Measurements from ENCODE around the gene TMEM134. TPM values are rescaled to one million over a fixed set of nuclear protein-coding genes. Genes with fewer than 3 reads are reported as not detected.

TMEM134 gene
- total and polyA plus RNA-seq, 10 of the 15 experiments (the other 5 are each of a cell fraction or from before 2014, with no cell fraction given): 1.6 to 93.8 (median 27.8) TPM

DNA sequence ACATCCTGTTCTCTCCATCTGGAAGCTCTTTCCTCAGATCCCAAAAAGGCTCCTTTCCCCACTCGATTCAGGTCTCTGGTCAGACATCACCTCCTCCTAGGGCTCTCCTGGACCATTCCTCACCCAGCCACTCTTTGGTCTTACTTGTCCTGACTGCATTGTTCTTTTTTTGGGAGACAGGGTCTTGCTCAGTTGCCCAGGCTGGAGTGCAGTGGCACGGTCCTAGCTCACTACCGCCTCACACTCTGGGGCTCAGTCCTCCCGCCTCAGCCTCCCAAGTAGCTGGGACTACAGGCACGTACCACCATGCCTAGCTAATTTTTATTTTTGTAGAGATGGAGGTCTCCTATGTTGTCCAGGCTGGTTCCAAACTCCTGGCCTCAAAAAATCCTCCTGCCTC lies 23.5 kb downstream of the TMEM134 start:
- ChIA-PET RAD21 (ENCODE audit: unreplicated experiment) (interaction anchor here (1.0 to 1.9 kb wide), 2 partner anchors 40 to 44 kb away, joined by 5 read pairs; partner anchors contain the start of gene PPP1CA), CTCF (interaction anchor here (0.7 to 1.6 kb wide), 2 partner anchors 14 to 65 kb away, joined by 3 to 5 read pairs; no protein-coding TSS in a partner anchor), POLR2A (interaction anchor here (0.6 to 2.0 kb wide), 6 partner anchors 15 to 92 kb away, joined by 3 to 14 read pairs (median 4); partner anchors contain the start of genes POLD4, PPP1CA and TMEM134), SMC1A (ENCODE audit: uncharacterized antibody, unreplicated experiment) (interaction anchor here (0.8 to 2.4 kb wide), 4 partner anchors 9 to 29 kb away, joined by 3 to 12 read pairs (median 4); no protein-coding TSS in a partner anchor)
- H2AFZ ChIP-seq (ENCODE audit: control insufficient read depth, low read depth, low read length): no peak overlapping the region
- in situ Hi-C loops (cut with MboI) (no loop called here), intact Hi-C loops (cut with micrococcal nuclease; ENCODE audit: unreplicated experiment) (no loop called here)
- no peak overlapping the region; the same call in 1 of the 2 replicates for H3K9ac ChIP-seq (ENCODE audit: control insufficient read depth, insufficient read depth, low read length)
- peak overlapping the region; percentile 86 for H3K27ac ChIP-seq (ENCODE audit: control insufficient read depth, insufficient read depth)
- peaks cover 32% of the 10 kb centered on the region for H3K4me1 ChIP-seq (ENCODE audit: control insufficient read depth, insufficient read depth, low read length)
- no TSS peak for BruUV-seq (replicated peaks)
- ATAC-seq (no peak), FAIRE-seq (no peak), DNase-seq (ENCODE audit: low read depth, low spot score) (no peak)
- no peaks in the 10 kb centered on the region for H3K27me3 ChIP-seq (replicated peaks in 1 of 2; ENCODE audit: control insufficient read depth in 2 of 2, insufficient read depth in 2 of 2, low read length in 1 of 2)
- H3K4me2 ChIP-seq (ENCODE audit: control insufficient read depth, insufficient read depth): peak overlapping the region; percentile 91
- TF ChIP-seq, protein P1, sequence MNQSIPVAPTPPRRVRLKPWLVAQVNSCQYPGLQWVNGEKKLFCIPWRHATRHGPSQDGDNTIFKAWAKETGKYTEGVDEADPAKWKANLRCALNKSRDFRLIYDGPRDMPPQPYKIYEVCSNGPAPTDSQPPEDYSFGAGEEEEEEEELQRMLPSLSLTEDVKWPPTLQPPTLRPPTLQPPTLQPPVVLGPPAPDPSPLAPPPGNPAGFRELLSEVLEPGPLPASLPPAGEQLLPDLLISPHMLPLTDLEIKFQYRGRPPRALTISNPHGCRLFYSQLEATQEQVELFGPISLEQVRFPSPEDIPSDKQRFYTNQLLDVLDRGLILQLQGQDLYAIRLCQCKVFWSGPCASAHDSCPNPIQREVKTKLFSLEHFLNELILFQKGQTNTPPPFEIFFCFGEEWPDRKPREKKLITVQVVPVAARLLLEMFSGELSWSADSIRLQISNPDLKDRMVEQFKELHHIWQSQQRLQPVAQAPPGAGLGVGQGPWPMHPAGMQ (IDR thresholded peaks at IDR 0.05; ENCODE audit: borderline replicate concordance): no peak
- TF ChIP-seq ASH2L (IDR thresholded peaks at IDR 0.05; ENCODE audit: borderline replicate concordance, low read depth): no peak
- TF ChIP-seq LARP7 (IDR thresholded peaks at IDR 0.05): no peak
- no peak for TF ChIP-seq NFXL1 (IDR thresholded peaks at IDR 0.05; ENCODE audit: borderline replicate concordance)
- no peak for TF ChIP-seq PAX8 (IDR thresholded peaks at IDR 0.05)
- TF ChIP-seq STAT1 (conservative IDR thresholded peaks at IDR 0.05): no peak
- no peak for TF ChIP-seq SMARCA5 (IDR thresholded peaks at IDR 0.05)
- no peak for TF ChIP-seq POLR2A (IDR thresholded peaks at IDR 0.05; ENCODE audit: low read depth, low read length)
- TF ChIP-seq, protein P2, sequence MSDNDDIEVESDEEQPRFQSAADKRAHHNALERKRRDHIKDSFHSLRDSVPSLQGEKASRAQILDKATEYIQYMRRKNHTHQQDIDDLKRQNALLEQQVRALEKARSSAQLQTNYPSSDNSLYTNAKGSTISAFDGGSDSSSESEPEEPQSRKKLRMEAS (IDR thresholded peaks at IDR 0.05; ENCODE audit: low read depth, low read length): no peak
- no peak for TF ChIP-seq NBN (IDR thresholded peaks at IDR 0.05)
- no peak for TF ChIP-seq IKZF1 (conservative IDR thresholded peaks at IDR 0.05)
- TF ChIP-seq ZNF217 (IDR thresholded peaks at IDR 0.05): no peak
- TF ChIP-seq RAD21 (IDR thresholded peaks at IDR 0.05; ENCODE audit: insufficient read depth, low read depth, low read length): no peak
- TF ChIP-seq SRF (IDR thresholded peaks at IDR 0.05; ENCODE audit: low read depth in 2 of 2, low read length in 2 of 2): no peak
- no peak for TF ChIP-seq MYB (IDR thresholded peaks at IDR 0.05; ENCODE audit: borderline replicate concordance, low read depth, low read length)
- TF ChIP-seq WRNIP1 (IDR thresholded peaks at IDR 0.05; ENCODE audit: borderline replicate concordance, low read depth, low read length): no peak
- no peak for TF ChIP-seq GATAD2B (conservative IDR thresholded peaks at IDR 0.05; ENCODE audit: low read depth)
- no peak for TF ChIP-seq SUPT20H (IDR thresholded peaks at IDR 0.05; ENCODE audit: borderline replicate concordance, control insufficient read depth, low read depth, low read length)
- no peak for TF ChIP-seq MTA3 (IDR thresholded peaks at IDR 0.05; ENCODE audit: borderline replicate concordance, low read length)
- TF ChIP-seq CBX5 (IDR thresholded peaks at IDR 0.05; ENCODE audit: low read depth): no peak
- H3K36me3 ChIP-seq (ENCODE audit: control insufficient read depth in 2 of 2, insufficient read depth in 2 of 2, low read length in 1 of 2): peaks cover 0 to 1% of the 10 kb centered on the region in 2 experiments; a peak in 2 of 4 replicates
- H3K79me2 ChIP-seq (ENCODE audit: control insufficient read depth, insufficient read depth, low read length): peaks cover 10% of the 10 kb centered on the region
- peak overlapping the region; percentile 76; the same call in 1 of the 2 replicates for H3K4me3 ChIP-seq
- H3K9me3 ChIP-seq (replicated peaks; ENCODE audit: control insufficient read depth, insufficient read depth, low read length): no peaks in the 10 kb centered on the region
- 85% methylated on average over 5 of the region's 5 CpGs for WGBS (ENCODE audit: insufficient coverage, insufficient replicate concordance, low lambda C conversion rate, missing lambda C conversion rate)
- no peaks in the 10 kb centered on the region for H4K20me1 ChIP-seq (ENCODE audit: control insufficient read depth, insufficient read depth)

All from GM12878 (cell line).